Measurements from ENCODE around the gene EVI2B. TPM values are rescaled to one million over a fixed set of nuclear protein-coding genes. Genes with fewer than 3 reads are reported as not detected.
"Not testable (repeated sequence)": the region's sequence is repeated elsewhere in the genome, so short reads cannot be mapped to it uniquely, and the experiment has no call there.

EVI2B gene
- under 0.01 TPM in 2 replicates for total RNA-seq

- no peak within 1 kb of the TSS for H3K4me3 ChIP-seq (ENCODE audit: low read depth, low read length)
- no peak for TF ChIP-seq CTCF (IDR thresholded peaks at IDR 0.05; ENCODE audit: insufficient read depth, low read depth, low read length)
- DNase-seq (ENCODE audit: low read depth): peak; percentile 78
Measured at GRCh38 chr17:31313982-31314781, at the start of gene EVI2B. TSS of gene EVI2B (minus strand) at chr17:31314054. CDS start at chr17:31305609, 8,445 bp downstream.

GRCh38 chr17:31357839-31358394 is 44.1 kb upstream of the EVI2B start:
- DNase-seq (ENCODE audit: low read depth): peak; percentile 61
- H3K4me3 ChIP-seq (ENCODE audit: low read depth, low read length): no peak overlapping the region
- no peak for TF ChIP-seq CTCF (IDR thresholded peaks at IDR 0.05; ENCODE audit: insufficient read depth, low read depth, low read length)

GRCh38 chr17:31357091-31357490 is 43.2 kb upstream of the EVI2B start:
- no peak for DNase-seq (ENCODE audit: low read depth)
- H3K4me3 ChIP-seq (ENCODE audit: low read depth, low read length): no peak overlapping the region
- no peak for TF ChIP-seq CTCF (IDR thresholded peaks at IDR 0.05; ENCODE audit: insufficient read depth, low read depth, low read length)

- TF ChIP-seq CTCF (IDR thresholded peaks at IDR 0.05; ENCODE audit: insufficient read depth, low read depth, low read length): no peak
- no peak for DNase-seq (ENCODE audit: low read depth)
- no peak overlapping the region for H3K4me3 ChIP-seq (ENCODE audit: low read depth, low read length)
Measured at GRCh38 chr17:31355935-31356334, 42.1 kb upstream of the EVI2B start.

- TF ChIP-seq CTCF (IDR thresholded peaks at IDR 0.05; ENCODE audit: insufficient read depth, low read depth, low read length): no peak
- no peak for DNase-seq (ENCODE audit: low read depth)
- no peak overlapping the region for H3K4me3 ChIP-seq (ENCODE audit: low read depth, low read length)
Measured at GRCh38 chr17:31349454-31349853, 35.6 kb upstream of the EVI2B start.

GRCh38 chr17:31345191-31345747 is 31.4 kb upstream of the EVI2B start:
- not testable (repeated sequence) for H3K4me3 ChIP-seq (ENCODE audit: low read depth, low read length); DNase-seq (ENCODE audit: low read depth)

- H3K4me3 ChIP-seq (ENCODE audit: low read depth, low read length): no peak overlapping the region
- DNase-seq (ENCODE audit: low read depth): peak; percentile 89
- TF ChIP-seq CTCF (IDR thresholded peaks at IDR 0.05; ENCODE audit: insufficient read depth, low read depth, low read length): no peak
Measured at GRCh38 chr17:31339906-31340661, 26.2 kb upstream of the EVI2B start.
